Endometrial microvascular endothelial cells (primary cell): ENCODE results near the gene PES1. TPM values are rescaled to one million over a fixed set of nuclear protein-coding genes. Genes with fewer than 3 reads are reported as not detected.
"Not testable (repeated sequence)": the region's sequence is repeated elsewhere in the genome, so short reads cannot be mapped to it uniquely, and the experiment has no call there.

ENCODE experiments used
- in situ Hi-C: cut with HindIII; loops from 2 replicates; pipeline ENCODE4 v1.10.0; 2017; ENCODE audit warnings: low sequenced_read_pairs, low pct_unique_long_range_greater_than_20kb; ENCODE audit errors: inconsistent ontology term
- total RNA-seq: library from RNA; depleted of rRNA; stranded (reverse); fragments of >200 nt; gene quantifications from one replicate; pipeline ENCODE4 v1.2.3, GENCODE V29; 2015; ENCODE audit errors: inconsistent ontology term

PES1 gene
- total RNA-seq = 88.8 TPM

- in situ Hi-C loops = no loop called here
These were observed at the start of gene PES1 for GRCh38 chr22:30591588-30592359. TSS of gene PES1 (minus strand) at chr22:30591910. CDS start at chr22:30591833, 77 bp downstream.

GRCh38 chr22:30640839-30641430, 49.2 kb upstream of the PES1 start:
- in situ Hi-C loops = no loop called here

- in situ Hi-C loops = no loop called here
These were observed 48.7 kb upstream of the PES1 start for GRCh38 chr22:30640361-30640760.

GRCh38 chr22:30637701-30638114, 46.0 kb upstream of the PES1 start:
- in situ Hi-C loops = no loop called here

GRCh38 chr22:30636226-30637077, 44.7 kb upstream of the PES1 start:
- in situ Hi-C loops = no loop called here

- in situ Hi-C loops = no loop called here
These were observed 43.8 kb upstream of the PES1 start, which contains the start of gene SLC35E4 for GRCh38 chr22:30635273-30636225. TSS of gene SLC35E4 (plus strand) at chr22:30635781. CDS start at chr22:30636451, 670 bp downstream.

- in situ Hi-C loops = no loop called here
These were observed 42.9 kb upstream of the PES1 start for GRCh38 chr22:30634471-30635233.

- in situ Hi-C loops = not testable (repeated sequence)
These were observed 39.8 kb upstream of the PES1 start for GRCh38 chr22:30631469-30631868.

GRCh38 chr22:30628491-30628890, 36.8 kb upstream of the PES1 start:
- in situ Hi-C loops = no loop called here

- in situ Hi-C loops = no loop called here
These were observed 35.8 kb upstream of the PES1 start for GRCh38 chr22:30627471-30627870.

- in situ Hi-C loops = no loop called here
These were observed 34.7 kb upstream of the PES1 start for GRCh38 chr22:30626413-30626812.

GRCh38 chr22:30619909-30620308, 28.2 kb upstream of the PES1 start:
- in situ Hi-C loops = not testable (repeated sequence)

GRCh38 chr22:30617819-30618218, 26.1 kb upstream of the PES1 start:
- in situ Hi-C loops = no loop called here

- in situ Hi-C loops = no loop called here
These were observed 23.8 kb upstream of the PES1 start for GRCh38 chr22:30615543-30615954.

GRCh38 chr22:30614879-30615278, 23.2 kb upstream of the PES1 start:
- in situ Hi-C loops = no loop called here

- in situ Hi-C loops = no loop called here
These were observed 22.6 kb upstream of the PES1 start for GRCh38 chr22:30614268-30614667.

GRCh38 chr22:30612789-30613188, 21.1 kb upstream of the PES1 start:
- in situ Hi-C loops = no loop called here

GRCh38 chr22:30611197-30611596, 19.5 kb upstream of the PES1 start:
- in situ Hi-C loops = no loop called here
